SH-SY5Y (cell line): Measurements from ENCODE around the gene ERGIC1.

Source experiments
- GATA2 ChIP-seq: IDR thresholded peaks from 2 replicates; pipeline ENCODE4 v1.6.1; 2011; ENCODE audit warnings: mild to moderate bottlenecking, low read depth, low read length
- GATA3 ChIP-seq: IDR thresholded peaks from 2 replicates; pipeline ENCODE4 v1.6.1; 2011; ENCODE audit warnings: low read depth, mild to moderate bottlenecking, low read length, moderate library complexity

ERGIC1 gene

GRCh38 chr5:172925336-172925948 is 91.4 kb downstream of the ERGIC1 start:
- no peak for TF ChIP-seq GATA3
- no peak for TF ChIP-seq GATA2

GRCh38 chr5:172926008-172926523 is 92.0 kb downstream of the ERGIC1 start:
- TF ChIP-seq GATA3 (no peak), GATA2 (no peak)

- TF ChIP-seq GATA3, result no peak
These were observed 92.7 kb downstream of the ERGIC1 start for GRCh38 chr5:172926796-172927195.

GRCh38 chr5:172929371-172929838 is 95.4 kb downstream of the ERGIC1 start:
- TF ChIP-seq GATA3, result no peak
- no peak for TF ChIP-seq GATA2

GRCh38 chr5:172931001-172931536 is 97.0 kb downstream of the ERGIC1 start:
- TF ChIP-seq GATA2 (no peak), GATA3 (no peak)

- TF ChIP-seq GATA3 (no peak), GATA2 (0 out of 2 replicates have a peak, but pooled peaks have one; percentile 22)
These were observed 98.4 kb downstream of the ERGIC1 start for GRCh38 chr5:172932313-172933017.

GRCh38 chr5:172933238-172933637 is 99.2 kb downstream of the ERGIC1 start:
- no peak for TF ChIP-seq GATA3
- no peak for TF ChIP-seq GATA2

- TF ChIP-seq GATA3 (no peak), GATA2 (no peak)
These were observed 101.0 kb downstream of the ERGIC1 start for GRCh38 chr5:172935096-172935495.

GRCh38 chr5:172936401-172936800 is 102.3 kb downstream of the ERGIC1 start:
- TF ChIP-seq GATA2 (no peak), GATA3 (no peak)

- TF ChIP-seq GATA2 (no peak), GATA3 (no peak)
These were observed 105.0 kb downstream of the ERGIC1 start for GRCh38 chr5:172939071-172939470.

- TF ChIP-seq GATA2 (no peak), GATA3 (no peak)
These were observed 105.7 kb downstream of the ERGIC1 start for GRCh38 chr5:172939611-172940267.

- TF ChIP-seq GATA3 (no peak), GATA2 (no peak)
These were observed 106.4 kb downstream of the ERGIC1 start for GRCh38 chr5:172940268-172941066.

- TF ChIP-seq GATA3 (no peak), GATA2 (no peak)
These were observed 107.0 kb downstream of the ERGIC1 start for GRCh38 chr5:172941067-172941516.
